Fibroblast of villous mesenchyme (primary cell): ENCODE measurements around the gene AMFR. TPM values are rescaled to one million over a fixed set of nuclear protein-coding genes. Genes with fewer than 3 reads are reported as not detected.

ENCODE experiments used
- DNase-seq: peaks from one replicate; pipeline ENCODE4 v3.0.0-alpha.2; 2010; ENCODE audit warnings: low read depth
- H3K4me3 ChIP-seq: 2 replicates; pipeline ENCODE4 v1.5.1; 2011; ENCODE audit warnings: low read depth, mild to moderate bottlenecking, low read length
- total RNA-seq: library from RNA; depleted of rRNA; stranded (reverse); fragments of >200 nt; gene quantifications from 2 replicates; pipeline ENCODE4 v1.2.3, GENCODE V29; 2012
- TF ChIP-seq, protein P1 (sequence below): IDR thresholded peaks from 2 replicates; pipeline ENCODE4 v1.5.1; 2012; ENCODE audit warnings: low read depth, mild to moderate bottlenecking, low read length; ENCODE audit not compliant: insufficient read depth

Gene AMFR
- total RNA-seq, 1 donor, result 302 TPM

DNA sequence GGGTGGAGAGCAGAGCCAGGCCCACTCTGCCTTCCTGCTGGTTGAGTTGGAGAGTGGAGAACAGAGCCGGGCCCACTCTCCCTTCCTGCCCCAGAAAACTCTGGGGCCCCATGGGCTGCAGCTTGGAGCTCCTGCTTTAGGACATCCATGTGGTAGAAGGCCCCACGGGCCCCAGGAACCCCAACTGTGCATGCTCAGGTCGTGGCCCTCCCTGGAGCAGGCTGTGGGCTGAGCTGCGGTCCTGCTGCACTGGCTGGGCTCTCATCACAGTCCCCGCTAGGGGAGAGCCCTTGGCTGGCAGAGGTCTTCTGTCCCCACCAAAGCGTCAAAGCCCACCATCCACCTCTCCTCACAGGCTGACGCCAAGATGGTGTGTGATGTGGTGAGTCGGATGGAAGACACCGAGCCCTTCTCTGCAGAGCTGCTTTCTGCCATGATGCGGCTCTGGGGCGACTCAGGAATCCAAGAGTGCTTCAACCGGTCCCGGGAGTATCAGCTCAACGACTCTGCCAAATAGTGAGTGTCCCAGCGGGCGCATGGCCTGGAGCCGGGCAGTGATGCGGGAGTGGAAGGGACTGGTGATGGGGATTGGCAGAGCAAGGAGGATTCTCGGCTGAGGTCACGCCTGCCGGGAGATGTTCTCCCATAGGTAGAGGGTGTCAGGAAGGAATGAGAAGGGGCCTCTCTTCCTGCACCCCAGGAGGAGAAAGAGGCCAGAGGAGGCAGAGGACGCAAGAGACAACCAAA lies 96.9 kb downstream of the AMFR start:
- DNase-seq, result no peak
- H3K4me3 ChIP-seq, result no peak overlapping the region
- TF ChIP-seq, protein P1, sequence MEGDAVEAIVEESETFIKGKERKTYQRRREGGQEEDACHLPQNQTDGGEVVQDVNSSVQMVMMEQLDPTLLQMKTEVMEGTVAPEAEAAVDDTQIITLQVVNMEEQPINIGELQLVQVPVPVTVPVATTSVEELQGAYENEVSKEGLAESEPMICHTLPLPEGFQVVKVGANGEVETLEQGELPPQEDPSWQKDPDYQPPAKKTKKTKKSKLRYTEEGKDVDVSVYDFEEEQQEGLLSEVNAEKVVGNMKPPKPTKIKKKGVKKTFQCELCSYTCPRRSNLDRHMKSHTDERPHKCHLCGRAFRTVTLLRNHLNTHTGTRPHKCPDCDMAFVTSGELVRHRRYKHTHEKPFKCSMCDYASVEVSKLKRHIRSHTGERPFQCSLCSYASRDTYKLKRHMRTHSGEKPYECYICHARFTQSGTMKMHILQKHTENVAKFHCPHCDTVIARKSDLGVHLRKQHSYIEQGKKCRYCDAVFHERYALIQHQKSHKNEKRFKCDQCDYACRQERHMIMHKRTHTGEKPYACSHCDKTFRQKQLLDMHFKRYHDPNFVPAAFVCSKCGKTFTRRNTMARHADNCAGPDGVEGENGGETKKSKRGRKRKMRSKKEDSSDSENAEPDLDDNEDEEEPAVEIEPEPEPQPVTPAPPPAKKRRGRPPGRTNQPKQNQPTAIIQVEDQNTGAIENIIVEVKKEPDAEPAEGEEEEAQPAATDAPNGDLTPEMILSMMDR, result no peak

DNA sequence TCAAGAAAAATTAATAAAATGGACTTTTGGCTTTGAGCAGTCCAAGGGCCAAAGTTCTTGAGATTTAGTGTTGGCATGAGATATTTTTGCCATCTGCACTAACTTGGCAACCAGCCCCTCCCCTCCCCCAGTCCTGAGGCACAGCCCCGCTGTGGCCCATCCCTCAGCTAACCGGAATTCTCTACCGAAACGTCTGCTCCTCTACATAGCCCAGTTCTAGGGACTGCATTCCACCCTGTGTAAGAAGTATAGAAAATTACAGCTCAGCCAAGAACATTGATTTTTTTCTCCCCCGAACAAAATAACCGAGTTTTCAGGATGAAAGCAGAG lies 97.5 kb downstream of the AMFR start:
- no peak for DNase-seq
- no peak overlapping the region for H3K4me3 ChIP-seq
- TF ChIP-seq, protein P1, result no peak

DNA sequence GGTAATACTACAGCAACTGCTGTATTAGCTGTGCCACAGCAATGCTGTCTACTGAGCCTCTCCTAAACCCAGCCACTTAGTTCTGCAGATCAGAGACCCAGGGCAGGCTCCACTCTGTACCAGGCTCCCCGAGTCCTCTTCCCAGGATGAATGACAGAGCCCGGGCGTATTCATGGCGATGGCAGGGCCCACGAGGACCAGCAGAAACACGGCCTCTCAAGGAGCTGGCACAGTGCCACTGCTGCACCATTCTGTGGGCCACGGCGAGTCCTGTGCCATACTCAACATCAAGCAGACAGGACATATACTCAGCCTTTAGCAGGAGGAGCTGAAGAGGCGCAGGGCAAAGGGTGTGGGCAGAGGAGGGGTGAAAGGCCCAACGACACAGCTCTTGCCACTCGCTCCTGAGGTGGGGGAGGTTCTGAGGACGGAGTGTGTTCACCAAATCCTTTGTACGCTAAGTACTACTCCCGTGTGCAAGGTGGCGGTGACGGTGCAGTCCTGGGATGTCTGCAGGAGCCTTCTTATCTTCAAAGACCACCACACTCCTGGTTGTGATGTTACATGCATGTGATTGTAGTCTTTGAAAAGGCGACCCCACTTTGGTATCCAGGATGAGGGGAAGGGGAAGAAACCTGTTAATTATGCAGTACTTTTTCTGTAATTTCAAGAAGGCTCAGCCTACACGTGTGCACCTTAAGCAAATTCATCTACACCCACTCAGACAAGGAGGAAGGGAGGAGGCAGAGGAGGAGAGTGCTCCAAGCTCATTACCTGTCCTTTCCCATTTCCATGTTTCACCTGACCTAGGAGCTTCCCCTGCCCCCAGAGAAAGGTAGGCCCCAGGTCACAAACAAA lies 98.0 kb downstream of the AMFR start:
- no peak overlapping the region for H3K4me3 ChIP-seq
- no peak for DNase-seq
- TF ChIP-seq, protein P1, result no peak

DNA sequence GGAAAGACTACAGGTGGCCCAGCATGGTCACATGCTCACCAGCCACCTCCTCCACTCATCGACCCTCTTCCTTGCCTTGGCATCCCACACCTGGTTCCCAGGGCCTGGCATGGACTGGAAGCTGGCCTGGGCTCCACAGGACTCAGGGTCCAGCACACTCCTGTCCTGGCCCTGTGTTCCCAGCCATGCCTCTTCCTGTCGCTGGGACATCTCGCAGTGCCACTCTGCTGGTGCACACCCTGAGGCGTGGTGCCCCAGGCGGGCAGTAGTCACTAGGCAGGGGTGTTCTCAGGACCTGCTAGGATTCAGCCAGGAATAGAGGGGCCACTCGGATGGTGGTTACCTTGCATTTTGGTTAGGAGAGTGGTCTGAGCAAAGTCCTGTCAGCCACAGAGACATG lies 99.4 kb downstream of the AMFR start:
- no peak for DNase-seq
- TF ChIP-seq, protein P1, result no peak
- H3K4me3 ChIP-seq, result no peak overlapping the region

DNA sequence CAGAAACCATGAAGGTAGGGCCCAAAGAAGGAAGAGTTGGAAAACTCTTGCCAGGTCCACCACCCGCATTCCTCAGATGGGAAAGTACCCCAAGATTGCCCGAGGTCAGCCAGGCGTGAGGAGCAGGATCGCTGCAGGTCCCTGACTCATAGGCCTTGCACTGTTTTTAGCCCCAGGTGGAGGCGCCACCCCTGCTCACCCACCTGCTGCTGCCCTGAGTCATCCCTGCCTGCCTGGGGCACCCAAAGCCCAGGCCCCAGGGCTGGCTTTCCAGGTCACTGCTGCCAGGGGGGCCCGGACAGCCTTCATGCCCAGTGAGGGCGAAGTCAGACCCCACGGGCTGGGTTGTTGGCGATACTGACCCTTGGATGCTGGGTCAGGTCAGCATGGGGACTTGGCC lies 100.9 kb downstream of the AMFR start:
- H3K4me3 ChIP-seq, result no peak overlapping the region
- no peak for DNase-seq

DNA sequence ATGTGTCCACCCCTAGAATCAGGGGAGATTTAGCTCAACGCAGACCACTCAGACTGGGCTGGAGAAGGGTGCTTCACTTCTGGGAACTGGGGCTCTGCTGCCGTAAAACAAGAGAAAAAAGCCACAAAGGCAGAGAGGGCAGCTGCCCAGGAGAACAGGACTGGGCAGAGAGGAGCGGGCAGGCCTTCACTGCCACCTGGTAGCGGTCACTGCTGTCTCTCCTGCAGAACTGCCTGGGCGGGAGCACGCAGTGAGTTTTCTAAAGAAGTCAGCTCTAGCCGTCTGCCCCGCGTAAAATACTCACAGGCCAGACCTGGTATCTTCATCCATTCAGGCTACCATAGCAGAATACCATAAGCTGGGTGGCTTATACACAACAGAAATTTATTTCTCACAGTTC lies 103.8 kb downstream of the AMFR start:
- TF ChIP-seq, protein P1, result no peak
- DNase-seq, result no peak
- H3K4me3 ChIP-seq, result no peak overlapping the region

More for the DNA sequence above, 100.9 kb downstream of the AMFR start:
- TF ChIP-seq, protein P1, result no peak
